ENCODE data around the gene CMIP. TPM values are rescaled to one million over a fixed set of nuclear protein-coding genes. Genes with fewer than 3 reads are reported as not detected.

Gene CMIP
- total and polyA plus RNA-seq, 10 of the 15 experiments (the other 5 are each of a cell fraction or from before 2014, with no cell fraction given), result 1.2 to 43.2 (median 4.4) TPM

- TF ChIP-seq, protein P1, sequence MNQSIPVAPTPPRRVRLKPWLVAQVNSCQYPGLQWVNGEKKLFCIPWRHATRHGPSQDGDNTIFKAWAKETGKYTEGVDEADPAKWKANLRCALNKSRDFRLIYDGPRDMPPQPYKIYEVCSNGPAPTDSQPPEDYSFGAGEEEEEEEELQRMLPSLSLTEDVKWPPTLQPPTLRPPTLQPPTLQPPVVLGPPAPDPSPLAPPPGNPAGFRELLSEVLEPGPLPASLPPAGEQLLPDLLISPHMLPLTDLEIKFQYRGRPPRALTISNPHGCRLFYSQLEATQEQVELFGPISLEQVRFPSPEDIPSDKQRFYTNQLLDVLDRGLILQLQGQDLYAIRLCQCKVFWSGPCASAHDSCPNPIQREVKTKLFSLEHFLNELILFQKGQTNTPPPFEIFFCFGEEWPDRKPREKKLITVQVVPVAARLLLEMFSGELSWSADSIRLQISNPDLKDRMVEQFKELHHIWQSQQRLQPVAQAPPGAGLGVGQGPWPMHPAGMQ (IDR thresholded peaks at IDR 0.05; ENCODE audit: borderline replicate concordance), result no peak
- no peak for TF ChIP-seq CHD1 (IDR thresholded peaks at IDR 0.05; ENCODE audit: low read depth, low read length)
These were observed 248.6 kb downstream of the CMIP start (continued) for GRCh38 chr16:81693041-81693743.

DNA sequence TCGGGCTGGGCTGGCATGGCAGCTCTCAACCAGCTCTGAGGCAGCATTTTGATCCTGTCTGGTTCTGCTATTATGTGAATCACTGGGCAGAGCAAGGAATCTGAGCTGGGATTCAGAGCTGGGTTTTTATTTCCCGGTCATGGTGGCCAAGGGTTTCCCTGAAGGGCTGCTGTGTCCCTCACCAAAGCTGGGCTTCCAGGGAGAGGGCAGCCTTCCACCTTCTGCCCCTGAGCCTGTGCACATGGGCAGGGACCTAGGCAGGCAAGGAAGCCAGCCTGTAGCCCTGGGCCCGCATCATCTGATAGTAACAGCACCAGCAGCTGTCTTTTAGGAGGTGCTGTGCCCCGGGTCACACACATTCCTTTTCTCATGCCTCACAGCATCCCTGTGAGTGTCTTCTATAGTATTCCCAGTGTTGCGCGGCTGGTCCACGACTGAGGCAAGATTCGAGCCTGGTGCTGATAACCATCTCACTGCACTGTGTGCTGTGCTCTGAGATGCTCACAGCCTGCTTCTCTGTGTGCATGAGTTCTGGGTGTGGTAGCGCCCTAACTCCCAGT is 249.2 kb downstream of the CMIP start:
- H3K4me3 ChIP-seq, result no peak overlapping the region
- intact Hi-C loops (cut with micrococcal nuclease; ENCODE audit: unreplicated experiment), result no loop called here
- ChIA-PET SMC1A (ENCODE audit: uncharacterized antibody, unreplicated experiment) (interaction anchor here (0.7 kb wide), 1 partner anchor 45 kb away, joined by 3 read pairs; no protein-coding TSS in a partner anchor), RAD21 (ENCODE audit: unreplicated experiment) (no interaction called here), POLR2A (no interaction called here), CTCF (interaction anchor here (0.5 to 2.1 kb wide), 2 partner anchors 21 to 70 kb away, joined by 3 to 6 read pairs; no protein-coding TSS in a partner anchor)
- DNase-seq (ENCODE audit: low read depth, low spot score), result no peak
- TF ChIP-seq FOS (IDR thresholded peaks at IDR 0.05; ENCODE audit: borderline replicate concordance, extremely low read depth, insufficient read length) (no peak), ATF7 (IDR thresholded peaks at IDR 0.05; ENCODE audit: low read depth) (no peak)
- WGBS (ENCODE audit: insufficient coverage, insufficient replicate concordance, low lambda C conversion rate, missing lambda C conversion rate), result 98% methylated on average over 9 of the region's 9 CpGs
- in situ Hi-C loops (cut with MboI), result no loop called here
- no peak overlapping the region for H3K27ac ChIP-seq (ENCODE audit: control insufficient read depth, insufficient read depth)
- BruUV-seq (replicated peaks), result no TSS peak
- no peak overlapping the region for H2AFZ ChIP-seq (ENCODE audit: control insufficient read depth, low read depth, low read length)
- no peak overlapping the region for H3K4me2 ChIP-seq (ENCODE audit: control insufficient read depth, insufficient read depth)
- no peak overlapping the region for H3K9ac ChIP-seq (ENCODE audit: control insufficient read depth, insufficient read depth, low read length)
- H3K79me2 ChIP-seq (ENCODE audit: control insufficient read depth, insufficient read depth, low read length), result no peaks in the 10 kb centered on the region
- no peaks in the 10 kb centered on the region for H3K9me3 ChIP-seq (replicated peaks; ENCODE audit: control insufficient read depth, insufficient read depth, low read length)
- no peak for ATAC-seq
- no peak for FAIRE-seq
- peaks cover 13 to 33% of the 10 kb centered on the region in 2 experiments; a peak in 3 of 4 replicates for H3K36me3 ChIP-seq (ENCODE audit: control insufficient read depth in 2 of 2, insufficient read depth in 2 of 2, low read length in 1 of 2)
- H3K4me1 ChIP-seq (ENCODE audit: control insufficient read depth, insufficient read depth, low read length), result no peaks in the 10 kb centered on the region
- no peaks in the 10 kb centered on the region for H4K20me1 ChIP-seq (ENCODE audit: control insufficient read depth, insufficient read depth)
- no peaks in the 10 kb centered on the region for H3K27me3 ChIP-seq (replicated peaks in 1 of 2; ENCODE audit: control insufficient read depth in 2 of 2, insufficient read depth in 2 of 2, low read length in 1 of 2)

All from GM12878 (cell line).